WI38 (cell line): Measurements from ENCODE around the gene CD27.
"Not testable (repeated sequence)": the region's sequence is repeated elsewhere in the genome, so short reads cannot be mapped to it uniquely, and the experiment has no call there.

Experiments
- H3K4me3 ChIP-seq: 2 replicates; pipeline ENCODE4 v1.5.1; 2011; ENCODE audit warnings: low read depth, mild to moderate bottlenecking, control low read depth, low read length
- TF ChIP-seq, protein P1 (sequence below): IDR thresholded peaks from 2 replicates; pipeline ENCODE4 v1.5.1; 2012; ENCODE audit warnings: low read depth, mild to moderate bottlenecking, control low read depth, low read length

CD27 gene

DNA sequence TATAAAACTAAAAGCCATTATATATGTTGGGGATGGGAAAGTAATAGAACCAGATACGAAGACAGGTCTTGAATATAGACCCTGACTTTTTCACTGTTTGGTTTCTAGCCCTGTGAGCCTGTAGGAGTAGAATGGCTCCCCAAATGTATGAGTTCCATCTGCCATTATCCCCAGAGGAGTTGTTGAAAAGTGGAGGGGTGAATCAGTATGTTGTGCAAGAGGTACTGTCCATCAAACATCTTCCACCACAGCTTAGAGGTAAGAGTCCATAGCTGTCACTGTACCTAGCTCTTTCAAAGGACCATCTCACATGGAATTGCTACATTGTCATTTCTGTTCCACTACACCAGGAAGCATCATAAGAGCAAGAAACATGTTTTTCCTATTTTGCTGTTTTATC, 50.2 kb downstream of the CD27 start:
- peak overlapping the region; percentile 98 for H3K4me3 ChIP-seq
- TF ChIP-seq, protein P1, sequence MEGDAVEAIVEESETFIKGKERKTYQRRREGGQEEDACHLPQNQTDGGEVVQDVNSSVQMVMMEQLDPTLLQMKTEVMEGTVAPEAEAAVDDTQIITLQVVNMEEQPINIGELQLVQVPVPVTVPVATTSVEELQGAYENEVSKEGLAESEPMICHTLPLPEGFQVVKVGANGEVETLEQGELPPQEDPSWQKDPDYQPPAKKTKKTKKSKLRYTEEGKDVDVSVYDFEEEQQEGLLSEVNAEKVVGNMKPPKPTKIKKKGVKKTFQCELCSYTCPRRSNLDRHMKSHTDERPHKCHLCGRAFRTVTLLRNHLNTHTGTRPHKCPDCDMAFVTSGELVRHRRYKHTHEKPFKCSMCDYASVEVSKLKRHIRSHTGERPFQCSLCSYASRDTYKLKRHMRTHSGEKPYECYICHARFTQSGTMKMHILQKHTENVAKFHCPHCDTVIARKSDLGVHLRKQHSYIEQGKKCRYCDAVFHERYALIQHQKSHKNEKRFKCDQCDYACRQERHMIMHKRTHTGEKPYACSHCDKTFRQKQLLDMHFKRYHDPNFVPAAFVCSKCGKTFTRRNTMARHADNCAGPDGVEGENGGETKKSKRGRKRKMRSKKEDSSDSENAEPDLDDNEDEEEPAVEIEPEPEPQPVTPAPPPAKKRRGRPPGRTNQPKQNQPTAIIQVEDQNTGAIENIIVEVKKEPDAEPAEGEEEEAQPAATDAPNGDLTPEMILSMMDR: no peak

DNA sequence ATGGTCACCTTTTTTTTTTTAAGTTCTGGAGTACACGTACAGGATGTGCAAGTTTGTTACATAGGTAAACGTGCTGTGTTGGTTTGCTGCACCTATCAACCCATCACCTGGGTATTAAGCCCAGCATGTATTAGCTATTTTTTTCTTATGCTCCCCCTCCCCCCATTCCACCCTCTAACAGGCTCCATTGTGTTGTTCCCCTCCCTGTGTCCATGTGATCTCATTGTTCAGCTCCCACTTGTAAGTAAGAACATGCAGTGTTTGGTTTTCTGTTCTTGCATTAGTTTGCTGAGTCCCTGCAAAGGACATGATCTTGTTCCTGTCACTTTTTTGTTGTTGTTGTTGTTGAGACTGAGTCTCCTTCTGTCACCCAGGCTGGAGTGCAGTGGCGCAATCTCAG, 52.5 kb downstream of the CD27 start:
- not testable (repeated sequence) for H3K4me3 ChIP-seq

DNA sequence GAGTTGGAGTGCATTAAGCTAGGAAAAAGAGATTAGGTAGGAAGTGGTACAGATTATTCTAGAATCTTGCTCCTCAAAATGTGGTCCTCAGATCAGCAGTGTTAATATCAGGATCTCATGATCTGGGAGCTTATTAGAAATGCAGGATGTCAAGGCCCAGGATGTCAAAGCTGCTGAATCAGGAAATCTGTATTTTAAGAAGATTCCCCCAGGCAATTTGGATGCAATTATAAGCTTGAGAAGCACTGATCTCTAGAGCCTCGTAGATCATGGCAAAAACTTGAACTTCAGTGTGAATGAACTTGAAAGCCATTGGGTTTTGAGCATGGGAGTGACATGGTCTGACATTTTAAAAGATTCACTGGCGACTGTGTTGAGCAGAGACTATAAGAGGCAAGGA, 55.7 kb downstream of the CD27 start:
- TF ChIP-seq, protein P1: no peak
- no peak overlapping the region for H3K4me3 ChIP-seq
